IPS-18a (cell line): ENCODE results near the gene MARF1.

Source experiments
- H3K27ac ChIP-seq: one replicate; pipeline ENCODE4 v1.5.1; 2013; ENCODE audit warnings: low read length
- H3K27me3 ChIP-seq: one replicate; pipeline ENCODE4 v1.6.1; 2013; ENCODE audit warnings: mild to moderate bottlenecking, low read length; ENCODE audit not compliant: control insufficient read depth, insufficient read depth
- H3K36me3 ChIP-seq: one replicate; pipeline ENCODE4 v1.6.1; 2013; ENCODE audit warnings: low read depth, low read length; ENCODE audit not compliant: control insufficient read depth
- H3K4me1 ChIP-seq: one replicate; pipeline ENCODE4 v1.6.1; 2013; ENCODE audit warnings: low read depth, low read length; ENCODE audit not compliant: control insufficient read depth
- H3K4me3 ChIP-seq: one replicate; pipeline ENCODE4 v1.5.1; 2013; ENCODE audit warnings: low read length
- H3K9ac ChIP-seq: one replicate; pipeline ENCODE4 v1.6.1; 2013; ENCODE audit warnings: mild to moderate bottlenecking, low read length, moderate library complexity
- H3K9me3 ChIP-seq: one replicate; pipeline ENCODE4 v1.6.1; 2013; ENCODE audit warnings: low read depth, low read length; ENCODE audit not compliant: control insufficient read depth

The MARF1 gene

GRCh38 chr16:15605839-15606517 is 37.0 kb downstream of the MARF1 start:
- Histone ChIP-seq H3K9ac (no peak overlapping the region), H3K9me3 (no peaks in the 10 kb centered on the region), H3K27me3 (no peaks in the 10 kb centered on the region), H3K27ac (no peak overlapping the region), H3K36me3 (peaks cover 53% of the 10 kb centered on the region), H3K4me3 (no peak overlapping the region), H3K4me1 (no peaks in the 10 kb centered on the region)

DNA sequence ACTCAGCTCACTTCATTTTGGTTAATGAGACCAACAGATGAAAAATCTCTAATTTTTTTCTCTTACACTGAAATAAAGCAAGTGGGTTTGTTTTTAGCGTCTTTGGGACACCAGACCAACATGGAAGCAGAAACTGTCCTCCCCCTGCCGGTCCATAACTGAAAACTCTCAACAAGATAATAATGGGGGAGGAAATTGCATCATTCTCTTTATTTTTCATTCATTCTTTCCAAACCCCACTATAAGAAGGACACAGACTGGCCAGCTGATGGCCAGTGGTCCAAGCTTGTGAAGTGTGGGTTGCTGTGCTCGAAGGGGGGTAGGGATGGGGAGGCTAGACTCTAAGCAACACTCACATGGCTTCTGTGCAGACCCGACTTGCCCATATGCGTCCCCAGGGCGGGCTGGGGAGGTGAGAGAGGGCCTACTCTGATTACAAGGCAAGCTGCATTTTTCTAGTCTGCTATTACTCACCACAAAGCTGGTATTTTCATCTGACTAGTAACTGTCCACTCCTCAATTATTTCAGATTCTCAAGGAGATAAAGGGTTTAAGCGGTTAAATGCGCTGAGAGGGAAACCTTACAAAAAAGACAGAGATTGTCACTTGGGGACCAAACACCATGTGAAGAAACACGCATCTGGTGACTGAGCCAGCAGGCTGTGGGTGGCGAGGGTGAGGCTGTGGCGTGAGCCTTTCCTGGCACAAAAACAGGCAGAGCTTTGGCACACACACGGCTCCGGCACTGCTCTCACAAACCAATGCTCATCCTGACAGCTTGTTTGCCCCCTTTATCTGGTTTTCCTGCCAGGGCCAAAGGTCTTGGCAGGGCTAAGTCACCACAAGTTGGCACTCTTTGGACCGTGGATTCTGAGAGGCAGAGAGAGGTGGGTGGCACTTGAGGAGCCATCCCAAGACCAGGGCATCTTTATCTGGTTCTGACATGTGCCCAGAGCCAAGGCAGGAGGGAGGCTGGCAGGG is 38.2 kb downstream of the MARF1 start:
- Histone ChIP-seq H3K27me3 (no peaks in the 10 kb centered on the region), H3K9ac (no peak overlapping the region), H3K36me3 (peaks cover 50% of the 10 kb centered on the region)

GRCh38 chr16:15602285-15603044 is 40.5 kb downstream of the MARF1 start:
- Histone ChIP-seq H3K9me3 (no peaks in the 10 kb centered on the region), H3K4me3 (no peak overlapping the region), H3K9ac (no peak overlapping the region), H3K27me3 (no peaks in the 10 kb centered on the region), H3K4me1 (no peaks in the 10 kb centered on the region), H3K27ac (no peak overlapping the region), H3K36me3 (peaks cover 40% of the 10 kb centered on the region)

More for the DNA sequence above, 38.2 kb downstream of the MARF1 start:
- Histone ChIP-seq H3K9me3 (no peaks in the 10 kb centered on the region), H3K27ac (no peak overlapping the region), H3K4me3 (no peak overlapping the region), H3K4me1 (no peaks in the 10 kb centered on the region)

DNA sequence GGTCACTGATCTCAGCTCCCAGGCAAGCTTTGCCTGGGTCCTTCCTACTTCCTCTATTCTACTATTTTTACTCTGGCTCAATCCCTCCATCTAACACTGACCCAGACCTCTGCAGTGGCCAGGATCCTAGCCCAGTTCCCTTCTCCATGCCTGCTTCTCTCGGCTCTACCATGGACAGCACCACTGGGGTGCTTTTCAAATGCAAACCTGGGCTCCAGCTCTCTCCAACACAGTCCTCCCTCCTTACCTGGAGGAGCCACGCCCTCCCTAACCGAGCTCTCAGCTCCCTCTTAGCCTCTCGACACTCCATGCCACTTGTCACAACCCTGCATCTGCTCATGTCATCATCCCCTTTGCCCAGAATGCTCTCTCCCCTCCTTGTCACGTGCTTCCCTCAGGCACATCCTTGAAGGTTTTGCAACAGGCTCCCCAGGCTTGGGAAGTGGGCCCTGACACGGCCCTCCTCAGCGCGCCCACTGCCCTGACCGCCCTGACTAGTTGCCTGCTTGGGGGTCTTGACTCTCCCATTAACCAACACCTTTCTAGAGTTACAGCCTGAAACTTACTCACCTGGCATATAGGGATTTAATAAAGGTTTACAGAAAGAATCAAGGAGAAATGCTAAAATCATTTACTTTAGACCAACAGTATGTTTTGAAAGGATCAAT is 41.6 kb downstream of the MARF1 start:
- Histone ChIP-seq H3K4me3 (no peak overlapping the region), H3K4me1 (no peaks in the 10 kb centered on the region), H3K9ac (no peak overlapping the region), H3K36me3 (peaks cover 44% of the 10 kb centered on the region), H3K27me3 (no peaks in the 10 kb centered on the region), H3K27ac (no peak overlapping the region), H3K9me3 (no peaks in the 10 kb centered on the region)

DNA sequence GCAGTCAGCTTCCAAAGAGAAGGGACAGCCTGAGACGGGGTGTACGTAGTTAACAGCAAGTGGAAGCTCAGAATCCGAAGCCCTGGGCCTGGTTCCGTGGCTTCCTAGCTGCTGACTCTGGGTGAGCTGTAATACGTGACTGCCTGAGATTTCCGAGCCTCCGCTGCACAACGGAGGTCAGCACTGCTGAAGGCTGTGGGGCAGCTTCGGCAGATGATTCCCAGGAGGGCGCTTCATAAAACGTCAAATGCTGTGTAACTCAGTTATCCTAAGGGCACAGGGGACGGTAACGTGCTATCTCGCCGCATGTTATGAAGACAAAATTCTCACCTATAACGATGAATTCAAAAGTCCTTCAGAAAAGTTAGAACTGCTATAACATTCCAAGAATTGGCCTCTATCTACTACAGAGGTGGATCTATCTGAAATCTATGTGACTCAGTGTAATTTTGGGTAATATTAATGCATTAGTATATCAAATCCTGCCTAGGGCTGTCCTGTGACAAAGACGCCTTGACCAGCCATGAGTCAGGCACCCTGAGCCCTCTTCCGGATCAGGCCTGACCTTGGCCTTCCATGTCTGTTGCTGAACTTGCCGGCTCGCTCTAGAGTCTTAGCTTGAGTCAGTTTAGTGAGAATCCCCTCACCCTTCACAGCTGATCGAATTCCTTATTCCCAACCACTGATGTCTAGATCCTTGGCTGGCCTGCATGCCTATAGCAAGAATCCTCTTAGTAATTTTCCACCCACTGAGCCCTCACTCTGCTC is 43.5 kb downstream of the MARF1 start:
- Histone ChIP-seq H3K27me3 (no peaks in the 10 kb centered on the region), H3K4me1 (no peaks in the 10 kb centered on the region), H3K9me3 (no peaks in the 10 kb centered on the region), H3K36me3 (peaks cover 55% of the 10 kb centered on the region), H3K9ac (no peak overlapping the region), H3K4me3 (no peak overlapping the region), H3K27ac (no peak overlapping the region)

DNA sequence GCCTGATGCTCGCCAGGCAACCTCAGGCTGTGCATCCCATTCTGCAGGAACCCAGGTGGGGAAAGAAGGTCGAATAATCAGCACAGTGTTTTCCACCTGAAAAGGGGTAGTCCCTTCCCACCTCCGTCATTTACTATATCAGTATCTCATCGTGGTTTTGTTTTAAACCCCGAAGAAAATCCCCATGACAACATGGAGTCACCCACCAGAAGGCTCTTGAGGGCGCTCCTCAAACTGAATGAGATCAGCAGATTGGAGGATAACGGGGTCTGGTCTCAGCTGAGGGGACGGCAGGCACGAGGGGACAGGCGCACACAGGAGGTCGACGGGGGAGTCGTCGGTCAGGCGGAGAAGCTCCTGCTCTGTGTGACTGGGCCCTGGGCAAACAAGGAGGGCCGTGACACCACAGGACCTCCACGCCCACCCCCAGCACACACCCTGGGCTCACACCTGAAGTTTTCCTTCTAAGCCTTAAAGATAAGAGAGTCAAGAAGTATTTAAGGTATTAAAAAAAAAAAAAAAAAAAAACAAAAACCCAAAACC is 44.2 kb downstream of the MARF1 start:
- H3K36me3 ChIP-seq, result peaks cover 47% of the 10 kb centered on the region

GRCh38 chr16:15597822-15598647 is 44.9 kb downstream of the MARF1 start:
- H3K9ac ChIP-seq, result no peak overlapping the region
- no peaks in the 10 kb centered on the region for H3K27me3 ChIP-seq
- no peaks in the 10 kb centered on the region for H3K9me3 ChIP-seq
- H3K27ac ChIP-seq, result no peak overlapping the region
- H3K4me1 ChIP-seq, result no peaks in the 10 kb centered on the region
- H3K36me3 ChIP-seq, result peaks cover 41% of the 10 kb centered on the region
- H3K4me3 ChIP-seq, result no peak overlapping the region

More for the DNA sequence above, 44.2 kb downstream of the MARF1 start:
- no peaks in the 10 kb centered on the region for H3K4me1 ChIP-seq
- H3K27ac ChIP-seq, result no peak overlapping the region
- H3K27me3 ChIP-seq, result no peaks in the 10 kb centered on the region
- H3K9me3 ChIP-seq, result no peaks in the 10 kb centered on the region
- H3K4me3 ChIP-seq, result no peak overlapping the region
- H3K9ac ChIP-seq, result no peak overlapping the region

DNA sequence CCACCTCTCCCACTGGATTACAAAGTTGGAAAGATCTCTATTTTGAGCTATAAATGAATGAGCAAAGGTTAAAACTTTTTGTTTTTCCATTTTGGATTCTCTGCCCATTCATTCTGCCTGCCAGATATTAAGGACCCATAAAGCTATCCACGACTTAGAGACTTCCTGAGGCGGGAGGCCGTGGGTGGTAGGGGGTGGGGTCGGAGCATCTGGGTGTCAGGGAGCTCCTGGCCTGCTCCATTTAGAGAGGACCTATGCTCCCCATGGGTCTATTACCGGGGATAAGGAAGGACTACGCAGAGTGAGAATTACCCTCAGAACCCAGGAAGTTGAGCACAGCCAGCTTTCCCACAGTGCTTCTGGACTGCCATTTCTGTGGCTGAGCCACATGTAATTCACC is 45.8 kb downstream of the MARF1 start:
- H3K9ac ChIP-seq, result no peak overlapping the region
- H3K4me3 ChIP-seq, result no peak overlapping the region
- H3K27me3 ChIP-seq, result no peaks in the 10 kb centered on the region
- H3K9me3 ChIP-seq, result no peaks in the 10 kb centered on the region
- H3K4me1 ChIP-seq, result no peaks in the 10 kb centered on the region
- peaks cover 35% of the 10 kb centered on the region for H3K36me3 ChIP-seq
- H3K27ac ChIP-seq, result no peak overlapping the region

DNA sequence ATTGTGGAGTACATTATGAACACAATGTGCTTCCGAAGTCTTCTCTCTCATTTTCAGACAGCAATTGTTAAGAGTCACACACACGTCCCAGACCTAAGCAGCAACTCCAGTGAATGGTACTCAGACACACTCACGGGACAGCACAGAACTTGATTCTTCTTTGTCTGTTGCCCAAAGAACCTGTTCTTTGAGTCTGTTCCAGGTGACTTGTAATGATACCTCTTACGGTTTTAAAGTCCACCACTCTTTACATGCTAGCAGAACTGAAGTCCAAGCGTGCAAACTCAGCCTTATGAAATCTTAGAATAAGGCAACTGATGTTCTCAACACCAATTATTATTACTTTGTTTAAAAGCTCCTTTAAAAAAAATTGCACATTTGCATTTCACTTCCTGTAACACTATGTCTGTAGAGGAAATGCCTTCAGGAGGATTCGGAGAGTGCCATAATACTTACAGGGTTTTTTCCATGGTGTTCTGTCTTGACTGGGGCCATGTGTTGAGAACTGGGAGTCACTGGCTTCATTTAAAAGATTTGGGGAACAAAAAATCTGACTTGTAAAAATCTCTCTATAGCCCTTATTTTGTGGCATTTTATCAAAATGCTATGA is 48.1 kb downstream of the MARF1 start:
- peaks cover 27% of the 10 kb centered on the region for H3K36me3 ChIP-seq
- H3K4me3 ChIP-seq, result no peak overlapping the region
- H3K4me1 ChIP-seq, result no peaks in the 10 kb centered on the region
- H3K9ac ChIP-seq, result no peak overlapping the region
- no peaks in the 10 kb centered on the region for H3K9me3 ChIP-seq
- H3K27me3 ChIP-seq, result no peaks in the 10 kb centered on the region
- H3K27ac ChIP-seq, result no peak overlapping the region
